DLD1 (cell line): Measurements from ENCODE around the gene DAND5.
"Not testable (repeated sequence)": the region's sequence is repeated elsewhere in the genome, so short reads cannot be mapped to it uniquely, and the experiment has no call there.

Experiments used
- in situ Hi-C: cut with HindIII; loops from 2 replicates; pipeline ENCODE4 v1.10.0; 2017; ENCODE audit warnings: low sequenced_read_pairs

DAND5 gene

DNA sequence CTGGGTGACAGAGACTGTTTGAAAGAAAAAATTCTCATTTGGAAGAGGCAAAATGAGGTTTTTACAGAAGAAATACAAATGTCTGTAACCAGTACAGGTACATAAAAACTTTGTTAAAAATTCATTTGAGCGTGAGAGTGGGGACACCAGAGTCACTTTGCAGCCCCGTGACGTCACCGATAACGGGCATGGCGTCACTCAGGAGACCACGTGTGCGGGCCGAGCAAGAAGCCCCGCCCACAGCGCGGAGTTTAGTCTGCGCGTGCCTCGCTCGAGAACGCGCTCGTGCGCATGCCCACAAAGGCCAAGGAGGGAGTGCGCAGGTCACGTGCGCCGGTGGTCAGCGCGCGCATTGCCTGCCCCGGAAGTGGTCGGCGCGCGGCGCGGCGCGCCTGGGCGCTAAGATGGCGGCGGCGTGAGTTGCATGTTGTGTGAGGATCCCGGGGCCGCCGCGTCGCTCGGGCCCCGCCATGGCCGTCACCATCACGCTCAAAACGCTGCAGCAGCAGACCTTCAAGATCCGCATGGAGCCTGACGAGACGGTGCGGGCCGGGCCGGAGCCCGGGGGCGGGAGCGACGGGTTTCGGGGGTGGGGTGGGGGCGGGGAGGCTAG, 23.8 kb upstream of the DAND5 start, which contains the start of gene RAD23A:
Gene RAD23A (plus strand): TSS at position 384 of the 613 bp plus-strand sequence. CDS start 87 bp downstream, at position 471.
- in situ Hi-C loops: no loop called here

DNA sequence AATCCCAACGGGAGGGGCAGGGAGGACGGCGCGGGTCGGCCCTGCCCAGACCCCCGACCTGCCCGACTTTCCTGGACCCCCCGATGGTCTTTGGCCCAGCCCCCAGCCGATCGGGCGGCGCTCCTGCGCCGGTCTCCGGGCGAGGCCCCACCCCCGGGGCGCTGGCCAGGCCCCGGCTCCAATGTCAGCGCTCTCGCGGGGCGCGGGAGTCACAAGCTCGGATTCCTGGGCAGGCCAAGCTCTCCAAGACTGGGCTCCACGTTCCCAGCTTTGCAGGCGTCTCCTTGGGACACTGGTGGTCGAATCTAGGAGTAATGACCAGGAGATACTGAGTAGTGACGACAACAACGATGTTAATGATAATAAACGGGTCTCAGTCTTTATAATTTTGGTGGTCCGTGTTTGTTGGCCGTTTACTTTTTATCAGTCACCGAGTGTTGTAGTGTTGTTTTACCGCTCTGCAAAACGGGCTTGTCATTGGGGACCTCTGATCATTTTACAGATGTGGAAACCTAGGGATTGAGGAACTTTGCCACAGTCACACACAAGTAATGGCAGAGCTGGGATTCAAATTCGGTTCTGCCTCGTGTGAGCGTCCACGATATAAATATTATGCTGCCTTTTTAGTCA, 23.2 kb upstream of the DAND5 start:
- in situ Hi-C loops: no loop called here

DNA sequence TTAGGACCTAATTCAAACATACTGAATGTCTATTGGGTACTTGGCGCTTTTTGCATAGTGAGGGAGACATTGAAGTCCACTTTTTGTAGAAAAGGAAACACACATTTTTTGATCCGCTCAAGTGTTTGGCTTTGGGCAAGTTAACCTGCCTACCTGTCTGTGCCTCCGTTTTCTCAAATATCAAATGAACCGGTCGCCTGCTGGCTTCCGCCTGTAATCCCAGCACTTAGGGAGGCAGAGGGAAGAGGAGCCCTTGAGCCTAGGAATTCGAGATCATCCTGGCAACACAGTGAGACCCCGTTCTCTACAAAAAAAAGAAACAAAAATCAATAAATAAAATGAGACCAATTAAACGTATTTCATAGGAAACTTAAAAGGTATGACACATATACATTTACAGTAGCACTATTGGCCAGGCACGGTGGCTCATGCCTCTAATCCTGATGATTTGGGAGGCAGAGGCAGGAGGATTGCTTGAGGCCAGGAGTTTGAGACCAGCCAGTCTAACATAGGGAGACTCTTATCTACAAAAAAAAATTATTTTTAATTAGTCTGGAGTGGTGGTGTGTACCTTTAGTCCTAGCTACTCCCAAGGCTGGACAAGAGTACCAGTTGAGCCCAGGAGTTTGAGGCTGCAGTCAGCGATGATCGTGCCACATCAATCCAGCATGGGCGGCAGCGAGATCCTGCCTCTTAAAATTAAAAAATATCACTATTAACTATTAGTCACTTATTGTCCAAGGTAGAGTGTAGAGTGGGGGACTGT, 22.5 kb upstream of the DAND5 start:
- in situ Hi-C loops: no loop called here

DNA sequence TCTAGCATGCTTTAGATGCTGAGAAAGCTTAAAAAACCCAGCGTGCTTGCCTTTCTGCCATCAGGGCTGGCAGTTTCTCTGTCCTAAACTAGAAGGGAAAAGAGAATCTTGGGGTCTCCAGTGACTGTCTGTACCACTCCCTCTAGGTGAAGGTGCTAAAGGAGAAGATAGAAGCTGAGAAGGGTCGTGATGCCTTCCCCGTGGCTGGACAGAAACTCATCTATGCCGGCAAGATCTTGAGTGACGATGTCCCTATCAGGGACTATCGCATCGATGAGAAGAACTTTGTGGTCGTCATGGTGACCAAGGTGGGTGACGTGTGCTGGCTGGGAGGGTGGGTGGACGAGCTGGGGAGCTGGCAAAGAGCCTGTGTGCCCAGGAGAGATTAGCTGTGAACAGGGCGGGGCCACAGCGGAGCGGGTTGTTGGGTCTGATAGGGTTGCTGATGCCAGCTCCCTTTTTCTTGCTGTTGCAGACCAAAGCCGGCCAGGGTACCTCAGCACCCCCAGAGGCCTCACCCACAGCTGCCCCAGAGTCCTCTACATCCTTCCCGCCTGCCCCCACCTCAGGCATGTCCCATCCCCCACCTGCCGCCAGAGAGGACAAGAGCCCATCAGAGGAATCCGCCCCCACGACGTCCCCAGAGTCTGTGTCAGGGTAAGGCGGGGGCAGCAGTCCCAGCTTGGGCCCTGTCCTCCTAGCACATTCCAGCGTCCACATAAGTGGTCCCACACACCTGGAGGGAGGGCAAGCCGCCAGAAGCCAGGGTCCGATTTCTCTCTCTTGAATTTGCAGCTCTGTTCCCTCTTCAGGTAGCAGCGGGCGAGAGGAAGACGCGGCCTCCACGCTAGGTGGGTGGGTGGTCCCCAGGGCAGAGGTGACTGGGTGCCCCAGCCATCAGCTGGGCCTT, 21.4 kb upstream of the DAND5 start:
- in situ Hi-C loops: no loop called here

DNA sequence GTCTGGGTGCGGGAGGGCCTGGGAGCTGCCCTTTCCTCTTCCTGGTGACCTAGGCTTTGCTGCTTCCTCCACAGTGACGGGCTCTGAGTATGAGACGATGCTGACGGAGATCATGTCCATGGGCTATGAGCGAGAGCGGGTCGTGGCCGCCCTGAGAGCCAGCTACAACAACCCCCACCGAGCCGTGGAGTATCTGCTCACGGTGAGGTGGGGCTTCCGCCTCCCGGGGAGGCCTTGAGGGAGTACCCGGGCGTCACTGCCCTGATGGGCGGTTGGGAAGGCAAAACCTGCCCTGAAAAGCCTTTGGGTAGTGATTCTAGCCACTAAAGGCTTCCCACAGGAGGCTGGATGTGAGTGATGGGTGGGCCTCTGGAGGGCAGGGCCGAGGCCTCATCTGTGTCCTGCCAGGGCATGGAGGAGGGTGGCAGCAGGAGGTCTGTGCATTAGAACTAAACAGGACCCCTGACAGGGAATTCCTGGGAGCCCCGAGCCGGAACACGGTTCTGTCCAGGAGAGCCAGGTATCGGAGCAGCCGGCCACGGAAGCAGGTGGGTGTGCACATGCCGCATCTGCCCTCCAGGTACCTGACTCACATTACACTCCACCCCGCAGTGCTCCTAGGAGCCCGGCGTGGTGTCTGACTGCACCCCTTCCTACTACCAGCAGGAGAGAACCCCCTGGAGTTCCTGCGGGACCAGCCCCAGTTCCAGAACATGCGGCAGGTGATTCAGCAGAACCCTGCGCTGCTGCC, 20.6 kb upstream of the DAND5 start:
- in situ Hi-C loops: no loop called here

DNA sequence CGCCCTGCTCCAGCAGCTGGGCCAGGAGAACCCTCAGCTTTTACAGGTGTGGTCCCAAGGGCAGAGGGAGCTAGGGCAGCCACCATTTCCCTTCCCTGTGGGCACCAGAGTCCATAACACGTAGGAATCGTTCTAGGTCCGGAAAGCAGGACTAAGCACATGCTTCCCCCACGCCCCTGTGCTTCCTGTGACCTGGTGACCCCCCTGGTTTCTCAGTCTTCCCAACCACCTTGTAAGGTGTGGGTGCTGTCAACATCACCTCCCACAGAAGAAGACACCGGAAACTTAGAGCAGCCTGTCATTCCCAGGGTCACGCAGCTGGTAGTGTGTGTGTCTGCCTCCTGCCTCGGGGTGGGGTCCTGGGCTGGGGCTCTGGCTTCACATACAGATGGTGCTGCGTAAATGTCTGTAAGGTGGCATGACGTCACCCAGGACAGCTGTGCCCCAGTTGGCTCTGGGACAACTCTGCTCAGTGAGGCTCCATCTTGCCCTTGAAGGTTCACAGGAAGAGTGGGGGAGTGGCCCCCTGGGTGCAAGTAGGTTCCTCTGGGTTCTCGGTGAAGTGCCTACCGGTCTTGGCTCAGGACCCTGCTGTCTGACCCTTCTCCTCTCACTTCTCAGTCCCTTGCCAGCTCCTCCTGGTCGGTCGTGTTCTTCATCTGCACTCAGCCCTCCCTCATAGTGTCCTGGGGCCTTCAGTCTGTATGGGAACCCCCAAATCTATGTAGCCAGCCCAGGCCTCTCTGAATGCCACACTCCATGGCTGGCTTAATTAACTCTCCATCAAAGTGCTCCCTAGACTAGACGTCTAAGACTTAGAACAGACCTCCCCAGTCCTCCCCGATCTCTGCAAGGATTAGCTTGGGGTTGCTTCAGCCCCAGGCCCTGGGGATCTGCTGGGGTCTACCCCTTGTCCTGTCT, 19.8 kb upstream of the DAND5 start:
- in situ Hi-C loops: no loop called here

DNA sequence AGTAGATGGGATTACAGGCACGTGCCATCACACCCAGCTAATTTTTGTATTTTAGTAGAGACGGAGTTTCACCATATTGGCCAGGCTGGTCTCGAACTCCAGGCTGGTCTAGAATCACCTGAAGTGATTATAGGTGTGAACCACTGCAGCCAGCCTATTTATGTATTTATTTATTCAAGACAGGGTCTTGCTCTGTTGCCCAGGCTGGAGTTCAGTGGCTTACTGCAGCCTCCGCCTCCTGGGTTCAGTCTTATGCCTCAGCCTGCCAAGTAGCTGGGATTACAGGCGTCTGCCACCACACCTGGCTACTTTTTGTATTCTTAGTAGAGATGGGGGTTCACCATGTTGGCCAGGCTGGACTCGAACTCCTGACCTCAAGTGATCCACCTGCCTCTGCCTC, 17.3 kb upstream of the DAND5 start:
- in situ Hi-C loops: not testable (repeated sequence)

DNA sequence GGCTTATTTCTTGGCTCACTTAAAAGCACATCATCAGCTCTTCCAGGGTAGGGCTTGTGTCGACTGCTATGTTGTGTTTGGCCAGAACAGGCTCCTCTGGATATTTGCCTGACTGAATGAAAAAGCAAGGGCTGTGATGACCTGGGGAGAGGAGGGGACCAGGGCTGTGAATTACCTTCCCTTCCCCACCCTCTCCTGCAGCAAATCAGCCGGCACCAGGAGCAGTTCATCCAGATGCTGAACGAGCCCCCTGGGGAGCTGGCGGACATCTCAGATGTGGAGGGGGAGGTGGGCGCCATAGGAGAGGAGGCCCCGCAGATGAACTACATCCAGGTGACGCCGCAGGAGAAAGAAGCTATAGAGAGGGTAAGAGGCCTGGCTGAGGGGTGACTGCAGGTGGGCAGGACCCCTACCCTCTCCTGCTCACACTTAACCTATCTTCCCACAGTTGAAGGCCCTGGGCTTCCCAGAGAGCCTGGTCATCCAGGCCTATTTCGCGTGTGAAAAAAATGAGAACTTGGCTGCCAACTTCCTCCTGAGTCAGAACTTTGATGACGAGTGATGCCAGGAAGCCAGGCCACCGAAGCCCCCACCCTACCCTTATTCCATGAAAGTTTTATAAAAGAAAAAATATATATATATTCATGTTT, 16.8 kb upstream of the DAND5 start:
- in situ Hi-C loops: no loop called here

DNA sequence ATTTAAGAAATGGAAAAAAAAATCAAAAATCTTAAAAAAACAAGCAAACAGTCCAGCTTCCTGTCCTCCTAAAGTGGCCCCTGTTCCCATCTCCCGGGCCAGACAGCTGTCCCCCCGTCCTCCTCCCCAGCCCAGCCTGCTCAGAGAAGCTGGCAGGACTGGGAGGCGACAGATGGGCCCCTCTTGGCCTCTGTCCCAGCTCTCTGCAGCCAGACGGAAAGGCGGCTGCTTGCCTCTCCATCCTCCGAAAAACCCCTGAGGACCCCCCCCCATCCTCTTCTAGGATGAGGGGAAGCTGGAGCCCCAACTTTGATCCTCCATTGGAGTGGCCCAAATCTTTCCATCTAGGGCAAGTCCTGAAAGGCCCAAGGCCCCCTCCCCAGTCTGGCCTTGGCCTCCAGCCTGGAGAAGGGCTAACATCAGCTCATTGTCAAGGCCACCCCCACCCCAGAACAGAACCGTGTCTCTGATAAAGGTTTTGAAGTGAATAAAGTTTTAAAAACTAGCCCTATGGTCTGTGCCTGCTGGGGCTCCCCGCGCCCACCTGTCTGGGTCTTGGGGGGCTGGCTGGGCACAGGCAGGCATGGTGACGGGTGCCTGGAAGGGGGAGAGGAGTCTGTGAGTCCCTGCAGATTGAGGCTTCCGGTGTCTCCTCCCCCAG, 16.1 kb upstream of the DAND5 start:
- in situ Hi-C loops: no loop called here

DNA sequence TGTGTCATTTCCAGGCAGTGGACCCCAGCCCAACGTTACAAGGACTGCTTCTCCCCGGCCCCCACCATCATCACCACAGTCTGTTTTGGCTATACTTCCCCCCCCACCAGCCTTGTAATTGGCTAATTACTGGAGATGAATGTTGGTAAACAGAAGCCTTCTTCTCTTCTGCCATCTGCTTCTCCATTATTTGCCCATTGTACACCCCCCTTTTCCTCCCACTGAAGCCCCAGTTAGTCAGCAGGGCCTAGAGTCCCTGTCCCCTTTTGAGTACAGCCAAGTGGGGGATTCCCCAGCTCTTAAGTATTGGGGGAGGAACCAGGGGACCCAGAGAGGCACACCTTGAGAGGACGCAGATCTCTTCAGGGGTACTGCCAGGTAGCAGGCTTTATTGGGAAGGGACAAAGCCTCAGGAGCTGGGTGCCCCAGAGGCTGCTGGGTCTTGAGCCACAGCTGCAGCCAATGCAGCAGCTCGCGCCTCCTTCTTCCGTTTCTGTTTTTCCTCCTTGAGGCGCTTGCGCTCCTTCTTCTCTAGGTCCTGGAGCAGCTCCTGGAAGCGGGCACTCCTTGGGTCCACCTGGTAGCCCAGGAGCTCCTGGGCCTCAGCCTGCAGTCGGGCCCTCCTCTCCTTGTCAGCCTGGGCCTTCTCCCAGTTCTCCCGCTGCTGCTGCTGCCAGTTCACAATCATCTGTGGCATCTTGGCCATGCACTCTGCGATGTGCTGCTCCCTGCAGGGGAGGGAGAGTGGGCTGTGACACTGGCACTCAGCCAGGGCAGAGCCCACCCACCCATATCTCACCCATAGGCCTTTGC, 15.4 kb upstream of the DAND5 start:
- in situ Hi-C loops: no loop called here

DNA sequence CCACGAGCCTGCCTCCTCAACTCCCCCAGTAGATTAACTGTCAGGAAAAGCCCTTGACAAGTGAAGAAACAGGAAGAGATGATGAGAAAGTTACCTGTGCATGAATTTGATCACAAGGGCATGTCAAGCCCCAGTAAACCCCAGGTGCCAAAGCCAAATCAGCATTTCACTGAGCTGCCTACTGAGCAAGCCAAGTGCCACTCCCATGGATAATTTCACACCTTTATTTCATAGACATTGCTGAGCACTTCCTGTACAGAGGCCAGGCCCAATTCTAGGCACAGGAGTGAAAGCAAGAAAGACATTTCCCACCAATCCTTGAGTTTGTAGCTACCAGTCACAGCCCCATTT, 14.8 kb upstream of the DAND5 start:
- in situ Hi-C loops: no loop called here

DNA sequence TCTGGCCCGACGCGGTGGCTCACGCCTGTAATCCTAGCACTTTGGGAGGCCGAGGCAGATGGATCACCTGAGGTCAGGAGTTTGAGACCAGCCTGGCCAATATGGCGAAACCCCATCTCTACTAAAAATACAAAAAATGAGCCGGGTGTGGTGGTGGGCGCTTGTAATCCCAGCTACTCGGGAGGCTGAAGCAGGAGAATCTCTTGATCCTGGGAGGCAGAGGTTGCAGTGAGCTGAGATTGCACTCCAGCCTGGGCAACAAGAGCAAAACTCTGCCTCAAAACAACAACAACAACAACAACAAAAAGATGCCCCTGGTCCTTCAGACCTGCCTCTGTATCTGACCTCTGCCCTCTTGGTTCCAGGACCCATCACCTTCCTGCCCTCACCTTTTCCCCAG, 13.8 kb upstream of the DAND5 start:
- in situ Hi-C loops: not testable (repeated sequence)

DNA sequence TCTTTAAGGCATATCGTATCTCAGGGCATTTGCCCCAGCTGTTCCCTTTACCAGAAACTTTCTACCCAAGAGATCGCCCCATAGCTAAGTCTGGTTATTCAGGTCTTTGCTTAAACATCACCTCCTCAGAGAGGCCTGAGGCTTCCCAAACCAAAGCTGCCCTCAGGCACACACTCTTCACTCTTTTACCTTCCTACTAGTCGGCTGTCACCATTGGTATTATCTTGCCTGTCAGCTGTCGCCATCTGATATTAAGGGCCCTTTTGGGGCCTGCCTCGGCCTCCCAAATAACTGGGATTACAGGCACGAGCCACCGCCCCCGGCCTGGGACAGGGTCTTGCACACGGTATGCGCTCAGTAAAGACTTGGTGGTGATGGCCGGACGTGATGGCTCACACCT, 13.4 kb upstream of the DAND5 start:
- in situ Hi-C loops: no loop called here

DNA sequence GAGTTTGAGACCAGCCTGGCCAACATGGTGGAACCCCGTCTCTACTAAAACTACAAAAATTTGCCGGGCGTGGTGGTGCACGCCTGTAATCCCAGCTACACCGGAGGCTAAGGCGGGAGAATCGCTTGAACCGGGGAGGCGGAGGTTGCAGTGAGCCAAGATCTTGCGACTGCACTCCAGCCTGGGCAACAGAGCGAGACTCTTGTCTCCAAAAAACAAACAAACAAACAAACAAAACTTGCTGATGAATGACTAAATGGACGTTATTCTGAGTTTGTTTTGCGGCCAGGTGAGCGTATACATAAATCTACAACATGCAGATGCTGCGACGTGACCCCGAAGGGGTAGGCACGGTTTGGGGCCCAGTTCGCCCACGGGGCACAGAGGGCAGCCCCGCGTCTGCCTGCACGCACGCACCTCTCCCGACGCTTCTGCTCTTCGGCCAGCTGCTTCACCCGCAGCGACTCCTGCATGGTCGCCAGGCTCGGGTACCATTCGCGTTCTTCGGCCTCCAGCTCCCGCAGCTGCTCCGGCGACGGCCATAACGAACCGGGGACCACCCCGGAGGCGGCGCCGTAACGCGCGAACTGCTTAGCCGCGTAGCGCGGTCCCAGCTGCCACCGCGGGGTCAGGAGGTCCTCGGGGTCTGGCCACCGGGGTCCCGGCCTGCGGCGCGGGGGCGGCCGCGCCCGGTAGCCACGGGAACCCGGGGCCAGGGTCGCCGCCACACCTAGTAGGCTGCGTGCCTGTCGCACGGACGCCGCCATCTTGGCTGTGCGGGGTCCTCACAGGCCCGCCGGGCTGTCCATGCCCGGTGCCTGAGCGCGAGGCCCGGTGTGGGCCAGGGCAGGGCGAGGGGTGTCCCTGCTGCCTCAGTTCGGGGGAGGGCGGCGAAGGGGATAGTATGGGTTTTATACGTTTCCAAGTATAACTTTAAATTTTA, 12.7 kb upstream of the DAND5 start, which contains the start of gene GADD45GIP1:
Gene GADD45GIP1 (minus strand): TSS at position 778 of the 943 bp plus-strand sequence. CDS start 11 bp downstream, at position 767.
- in situ Hi-C loops: no loop called here

DNA sequence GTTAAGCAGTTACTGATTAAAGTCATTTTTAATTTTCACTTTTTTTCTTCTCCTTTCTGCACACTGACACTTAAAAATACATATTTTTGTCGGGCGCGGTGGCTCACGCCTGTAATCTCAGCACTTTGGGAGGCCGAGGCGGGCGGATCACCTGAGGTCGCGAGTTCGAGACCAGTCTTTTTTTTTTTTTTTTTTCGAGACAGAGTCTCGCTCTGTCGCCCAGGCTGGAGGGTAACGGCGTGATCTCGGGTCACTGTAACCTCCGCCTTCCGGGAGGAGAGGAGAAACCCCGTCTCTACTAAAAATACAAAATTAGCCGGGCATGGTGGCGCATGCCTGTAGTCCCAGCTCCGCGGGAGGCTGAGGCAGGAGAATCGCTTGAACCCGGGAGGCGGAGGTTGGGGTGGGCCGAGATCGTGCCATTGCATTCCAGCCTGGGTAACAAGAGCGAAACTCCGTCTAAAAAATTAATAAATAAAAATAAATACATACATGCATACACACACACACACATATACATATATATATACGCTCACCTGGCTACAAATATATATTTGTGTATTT, 11.9 kb upstream of the DAND5 start:
- in situ Hi-C loops: not testable (repeated sequence)

DNA sequence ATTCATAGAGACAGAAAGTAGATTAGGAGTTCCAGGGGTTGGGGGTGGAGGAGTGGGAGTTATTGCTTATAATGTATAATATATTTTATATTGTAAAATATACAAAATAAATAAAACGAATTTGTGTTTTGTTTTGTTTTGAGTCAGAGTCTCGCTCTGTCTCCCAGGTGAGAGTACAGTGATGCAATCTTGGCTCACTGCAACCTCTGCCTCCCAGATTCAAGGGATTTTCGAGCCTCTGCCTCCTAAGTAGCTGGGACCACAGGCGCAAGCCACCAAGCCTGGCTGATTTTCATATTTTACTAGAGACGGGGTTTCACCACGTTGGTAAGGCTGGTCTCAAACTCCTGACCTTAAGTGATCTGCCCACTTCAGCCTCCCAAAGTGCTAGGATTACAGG, 9.9 kb upstream of the DAND5 start:
- in situ Hi-C loops: no loop called here
